Measurements from ENCODE around the gene CELF5. TPM values are rescaled to one million over a fixed set of nuclear protein-coding genes. Genes with fewer than 3 reads are reported as not detected.
"Not testable (repeated sequence)": the region's sequence is repeated elsewhere in the genome, so short reads cannot be mapped to it uniquely, and the experiment has no call there.

CELF5 gene
- total and polyA plus RNA-seq, 2 donors = 0.14 to 0.48 TPM

DNA sequence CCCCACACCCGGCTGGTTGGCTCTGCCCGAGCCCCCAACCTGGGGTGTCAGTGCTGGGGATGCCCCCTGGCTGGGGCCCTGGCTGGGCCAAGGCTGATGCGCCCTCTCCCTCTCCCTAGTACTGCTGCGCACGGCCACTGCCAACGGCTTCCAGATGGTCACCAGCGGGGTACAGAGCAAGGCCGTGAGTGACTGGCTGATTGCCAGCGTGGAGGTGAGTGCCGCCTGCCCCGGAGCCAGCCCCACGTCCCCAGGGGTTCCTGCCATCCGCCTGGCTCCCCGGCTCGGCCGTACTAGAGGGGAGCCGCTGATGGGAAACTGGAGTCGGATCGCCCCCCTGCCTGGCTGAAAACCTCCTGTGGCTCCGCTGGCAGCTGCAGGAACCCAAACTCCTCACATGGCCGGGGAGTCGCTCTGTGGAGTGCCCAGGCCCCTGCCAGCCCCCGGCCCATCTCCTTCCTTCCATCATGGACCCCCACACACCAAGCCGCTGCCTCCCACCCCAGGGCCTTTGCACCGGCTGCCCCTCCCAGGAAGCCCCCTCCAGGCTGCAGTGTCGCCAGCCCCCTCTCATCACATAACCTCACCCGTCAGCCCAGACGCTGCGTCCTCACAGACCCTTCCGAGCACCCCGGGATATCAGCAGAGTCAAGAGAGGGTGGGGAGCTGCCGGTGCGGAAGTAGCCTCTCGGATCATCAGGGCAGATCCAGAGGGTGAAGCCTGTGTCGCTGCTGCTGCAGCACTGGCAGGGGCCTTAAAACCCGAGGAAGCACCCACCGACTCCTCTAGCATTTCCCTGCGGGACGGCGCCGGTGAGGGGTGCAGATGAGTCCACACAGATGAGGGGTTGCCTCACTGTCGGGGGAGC is 28.2 kb upstream of the CELF5 start:
- H3K4me3 ChIP-seq (ENCODE audit: low read depth, low read length) = no peak overlapping the region
- DNase-seq (ENCODE audit: extremely low spot score) = no peak
- H3K4me1 ChIP-seq (ENCODE audit: insufficient read depth) = no peaks in the 10 kb centered on the region
- no peaks in the 10 kb centered on the region for H3K36me3 ChIP-seq (ENCODE audit: insufficient read depth)
- no peak overlapping the region for H3K27ac ChIP-seq (ENCODE audit: low read depth)
- 92% methylated on average over 42 of the region's 42 CpGs for WGBS

DNA sequence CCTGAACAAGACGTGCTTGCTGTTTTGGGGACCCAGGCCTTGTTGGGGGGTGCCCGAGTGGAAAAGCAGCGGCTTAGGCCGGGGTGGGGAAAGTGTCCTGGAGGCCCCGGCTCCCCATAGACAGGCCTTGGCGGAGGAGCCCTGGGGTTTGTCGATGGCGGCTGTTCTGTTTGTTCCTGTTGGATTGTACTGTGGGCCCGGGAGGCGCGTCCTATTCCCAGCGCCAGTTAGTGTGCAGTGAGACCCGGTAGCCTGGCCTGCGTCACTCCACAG is 27.6 kb upstream of the CELF5 start:
- no peak for DNase-seq (ENCODE audit: extremely low spot score)
- no peaks in the 10 kb centered on the region for H3K36me3 ChIP-seq (ENCODE audit: insufficient read depth)
- H3K4me3 ChIP-seq (ENCODE audit: low read depth, low read length) = no peak overlapping the region
- no peak overlapping the region for H3K27ac ChIP-seq (ENCODE audit: low read depth)
- no peaks in the 10 kb centered on the region for H3K4me1 ChIP-seq (ENCODE audit: insufficient read depth)
- WGBS = 94% methylated on average over 14 of the region's 14 CpGs

DNA sequence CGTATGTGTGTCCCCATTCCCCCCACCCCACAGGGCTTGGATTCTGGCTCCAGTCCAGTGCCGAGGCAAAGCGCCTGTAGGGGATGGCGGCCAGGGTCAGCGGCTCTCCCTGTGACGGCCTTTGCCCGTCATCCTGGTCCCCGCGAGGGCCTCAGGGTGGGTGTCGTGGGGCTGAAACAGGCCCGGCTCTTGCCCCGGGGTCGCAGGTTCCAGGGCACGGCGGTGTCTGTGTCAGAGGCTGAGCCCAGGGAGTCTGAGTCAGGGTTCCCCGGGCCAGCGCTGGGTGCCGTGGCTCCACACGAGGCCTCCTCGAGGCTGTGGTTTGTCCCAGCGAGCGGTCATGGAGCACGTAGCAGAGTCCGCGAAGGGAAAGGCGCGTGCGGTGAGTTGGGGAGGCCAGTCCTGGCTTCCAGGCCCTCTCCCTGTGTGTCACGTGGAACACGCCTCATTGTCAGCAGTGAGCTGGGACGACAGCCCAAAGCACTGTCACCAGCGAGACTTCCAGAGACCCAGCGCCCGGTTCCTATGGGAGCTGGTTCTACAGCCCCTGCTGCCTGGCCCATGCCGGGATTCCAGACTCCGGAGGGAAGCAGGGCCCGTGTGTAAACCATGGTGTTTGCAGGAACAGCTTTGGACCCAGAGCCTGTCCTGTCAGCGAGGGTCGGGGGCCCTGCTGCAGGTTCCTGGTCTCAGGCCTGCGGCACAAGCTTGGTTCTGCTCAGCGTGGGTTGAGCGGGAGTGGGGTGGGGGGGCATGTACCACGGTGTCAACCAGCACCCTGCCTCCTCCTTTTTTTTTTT is 25.4 kb upstream of the CELF5 start:
- no peak overlapping the region for H3K27ac ChIP-seq (ENCODE audit: low read depth)
- no peak for DNase-seq (ENCODE audit: extremely low spot score)
- 94% methylated on average over 43 of the region's 43 CpGs for WGBS
- H3K4me1 ChIP-seq (ENCODE audit: insufficient read depth) = no peaks in the 10 kb centered on the region
- H3K4me3 ChIP-seq (ENCODE audit: low read depth, low read length) = no peak overlapping the region
- peaks cover 5% of the 10 kb centered on the region for H3K36me3 ChIP-seq (ENCODE audit: insufficient read depth)

DNA sequence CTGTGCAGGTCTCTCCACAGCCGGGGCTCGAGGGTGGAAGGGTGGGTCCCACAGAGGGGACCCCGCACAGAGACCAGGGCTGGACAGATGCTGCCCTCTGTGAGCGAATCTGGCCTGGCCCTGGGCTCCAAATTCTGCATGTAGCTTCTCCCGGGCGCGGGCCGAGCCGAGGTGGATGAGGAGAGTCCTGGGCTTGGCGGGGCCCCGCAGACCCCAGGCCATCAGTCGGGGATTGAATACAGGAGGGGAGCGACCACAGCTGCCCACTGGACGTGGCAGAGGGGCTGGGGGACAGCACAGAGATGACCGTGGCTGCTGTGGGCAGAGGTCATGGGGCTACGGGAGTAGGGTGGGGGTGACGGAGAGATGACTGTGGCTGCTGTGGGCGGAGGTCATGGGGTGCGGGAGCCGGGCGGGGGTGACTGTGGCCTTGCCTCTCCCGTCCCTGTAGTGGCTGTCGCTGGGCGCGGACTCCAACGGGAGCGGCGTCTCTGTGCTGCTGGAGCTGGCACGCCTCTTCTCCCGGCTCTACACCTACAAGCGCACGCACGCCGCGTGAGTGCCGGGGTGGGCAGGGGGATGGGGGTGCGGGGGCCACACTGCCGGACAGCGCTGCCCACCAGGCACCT is 23.3 kb upstream of the CELF5 start:
- Histone ChIP-seq H3K27ac (ENCODE audit: low read depth) (no peak overlapping the region), H3K4me1 (ENCODE audit: insufficient read depth) (no peaks in the 10 kb centered on the region), H3K36me3 (ENCODE audit: insufficient read depth) (peaks cover 10% of the 10 kb centered on the region), H3K4me3 (ENCODE audit: low read depth, low read length) (no peak overlapping the region)
- DNase-seq (ENCODE audit: extremely low spot score) = no peak
- 94% methylated on average over 39 of the region's 39 CpGs for WGBS

DNA sequence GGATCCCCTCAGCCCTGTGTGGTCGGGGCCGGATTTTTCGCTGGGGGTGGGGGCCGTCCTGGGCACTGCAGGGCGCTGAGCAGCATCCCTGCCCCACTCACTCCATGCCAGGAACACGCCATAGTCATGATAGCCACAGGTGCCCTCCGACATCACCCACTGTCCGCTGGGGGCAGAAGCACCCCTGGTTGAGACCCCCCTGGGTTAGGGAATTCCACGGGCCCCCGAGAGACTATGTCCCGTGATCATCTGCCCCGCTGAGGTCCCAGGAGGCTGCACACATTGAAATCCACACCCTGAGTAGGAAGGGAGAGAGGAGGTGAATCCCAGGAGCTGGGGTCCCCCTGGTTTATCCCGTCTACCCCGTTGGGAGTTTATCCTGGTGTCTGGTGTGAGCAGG is 22.6 kb upstream of the CELF5 start:
- H3K27ac ChIP-seq (ENCODE audit: low read depth) = no peak overlapping the region
- DNase-seq (ENCODE audit: extremely low spot score) = no peak
- peaks cover 10% of the 10 kb centered on the region for H3K36me3 ChIP-seq (ENCODE audit: insufficient read depth)
- H3K4me1 ChIP-seq (ENCODE audit: insufficient read depth) = no peaks in the 10 kb centered on the region
- H3K4me3 ChIP-seq (ENCODE audit: low read depth, low read length) = no peak overlapping the region
- WGBS = 97% methylated on average over 14 of the region's 14 CpGs

DNA sequence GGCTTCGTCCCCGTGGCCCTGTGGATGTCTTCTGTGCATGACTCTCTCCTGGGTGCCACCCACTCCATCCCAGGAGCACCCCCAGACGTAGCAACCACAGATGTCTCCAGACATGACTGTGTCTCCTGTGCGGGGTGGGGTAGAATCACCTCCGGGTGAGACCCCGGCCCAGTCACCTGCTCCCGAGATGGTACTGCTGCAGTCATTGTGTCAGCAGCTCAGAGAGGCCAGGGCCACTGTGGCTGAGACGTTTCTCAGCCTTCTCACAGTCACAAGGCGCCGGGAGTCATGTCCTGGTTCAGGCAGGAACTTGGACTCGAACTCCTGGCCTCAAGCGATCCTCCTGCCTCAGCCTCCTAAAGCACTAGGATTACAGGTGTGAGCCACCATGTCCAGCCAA is 22.1 kb upstream of the CELF5 start:
- WGBS = 90% methylated on average over 12 of the region's 12 CpGs
- Histone ChIP-seq H3K4me3 (ENCODE audit: low read depth, low read length) (no peak overlapping the region), H3K36me3 (ENCODE audit: insufficient read depth) (peaks cover 10% of the 10 kb centered on the region), H3K4me1 (ENCODE audit: insufficient read depth) (no peaks in the 10 kb centered on the region), H3K27ac (ENCODE audit: low read depth) (no peak overlapping the region)
- DNase-seq (ENCODE audit: extremely low spot score) = no peak

DNA sequence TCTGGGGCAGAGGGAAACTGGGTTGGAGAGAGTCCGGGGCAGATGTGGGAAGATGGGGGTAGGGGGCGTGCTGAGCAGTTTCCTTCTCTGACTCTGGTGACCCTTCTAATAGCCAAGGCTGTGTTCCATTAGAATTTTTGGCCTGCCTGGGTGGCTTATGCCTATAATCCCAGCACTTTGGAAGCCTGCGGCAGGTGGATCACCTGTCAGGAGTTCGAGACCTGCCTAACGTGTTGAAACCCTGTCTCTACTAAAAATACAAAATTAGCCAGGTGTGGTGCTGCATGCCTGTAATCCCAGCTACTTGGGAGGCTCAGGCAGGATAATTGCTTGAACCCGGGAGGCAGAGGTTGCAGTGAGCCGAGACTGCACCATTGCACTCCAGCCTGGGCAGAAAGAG is 21.6 kb upstream of the CELF5 start:
- 95% methylated on average over 7 of the region's 7 CpGs for WGBS
- not testable (repeated sequence) for H3K27ac ChIP-seq (ENCODE audit: low read depth); DNase-seq (ENCODE audit: extremely low spot score); H3K4me1 ChIP-seq (ENCODE audit: insufficient read depth); H3K4me3 ChIP-seq (ENCODE audit: low read depth, low read length)
- H3K36me3 ChIP-seq (ENCODE audit: insufficient read depth) = peaks cover 14% of the 10 kb centered on the region

DNA sequence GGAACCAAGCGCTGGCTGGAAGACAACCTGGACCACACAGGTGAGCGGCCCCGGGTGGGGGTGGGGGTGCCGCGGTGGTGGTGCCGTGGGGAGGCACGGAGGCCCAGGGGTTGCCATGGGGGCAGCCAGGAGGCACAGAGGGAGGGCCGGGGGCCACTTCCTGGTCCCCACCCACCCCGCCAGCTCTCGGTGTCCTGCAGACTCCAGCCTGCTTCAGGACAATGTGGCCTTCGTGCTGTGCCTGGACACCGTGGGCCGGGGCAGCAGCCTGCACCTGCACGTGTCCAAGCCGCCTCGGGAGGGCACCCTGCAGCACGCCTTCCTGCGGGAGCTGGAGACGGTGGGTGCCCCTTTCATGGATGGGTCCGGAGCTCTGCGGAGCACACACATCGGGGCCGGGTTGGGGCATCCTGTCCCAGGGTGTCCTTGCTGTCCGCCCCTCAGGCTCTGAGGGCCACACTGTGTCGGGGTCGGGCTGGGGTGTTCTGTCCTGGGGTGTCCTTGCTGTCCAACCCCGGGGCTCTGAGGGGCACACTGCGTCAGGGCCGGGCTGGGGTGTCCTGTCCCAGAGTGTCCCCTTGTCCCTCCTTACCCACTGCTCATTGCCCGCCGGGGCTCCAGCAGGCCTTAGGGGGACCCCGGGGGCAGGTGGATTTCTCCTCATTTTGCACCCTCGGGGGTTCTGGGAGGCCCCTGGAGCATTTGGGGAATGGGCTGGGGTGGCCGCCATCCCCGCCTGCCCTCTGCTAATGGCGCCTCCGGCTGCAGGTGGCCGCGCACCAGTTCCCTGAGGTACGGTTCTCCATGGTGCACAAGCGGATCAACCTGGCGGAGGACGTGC is 20.4 kb upstream of the CELF5 start:
- Histone ChIP-seq H3K4me1 (ENCODE audit: insufficient read depth) (no peaks in the 10 kb centered on the region), H3K27ac (ENCODE audit: low read depth) (no peak overlapping the region), H3K36me3 (ENCODE audit: insufficient read depth) (peaks cover 15% of the 10 kb centered on the region), H3K4me3 (ENCODE audit: low read depth, low read length) (no peak overlapping the region)
- WGBS = 96% methylated on average over 43 of the region's 43 CpGs
- DNase-seq (ENCODE audit: extremely low spot score) = no peak

DNA sequence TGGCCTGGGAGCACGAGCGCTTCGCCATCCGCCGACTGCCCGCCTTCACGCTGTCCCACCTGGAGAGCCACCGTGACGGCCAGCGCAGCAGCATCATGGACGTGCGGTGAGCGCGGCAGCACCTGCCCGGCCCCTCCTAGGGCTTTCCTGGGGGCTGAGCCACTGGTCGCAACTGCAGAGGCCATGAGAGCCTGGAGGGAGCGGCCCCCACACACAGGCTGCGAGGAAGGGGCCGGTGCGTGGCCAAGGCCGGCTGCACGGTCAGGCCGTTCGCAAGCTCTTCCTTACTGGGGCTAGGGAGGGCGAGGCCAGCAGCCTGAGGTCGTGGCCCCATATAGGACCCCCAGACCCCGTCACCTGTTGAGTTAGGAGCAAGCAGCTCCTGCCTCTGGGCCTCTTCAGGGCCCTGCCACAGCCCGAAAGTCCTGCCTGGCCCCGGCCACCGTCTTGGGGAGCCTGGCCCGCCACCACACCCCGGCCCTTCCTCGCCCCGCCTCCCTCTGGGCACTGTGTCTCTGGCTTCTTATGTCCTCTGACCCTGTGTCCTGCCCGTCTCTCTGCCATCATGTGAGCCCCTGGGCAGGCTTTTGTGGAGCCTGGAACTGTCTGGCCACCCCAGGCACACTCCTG is 19.7 kb upstream of the CELF5 start:
- DNase-seq (ENCODE audit: extremely low spot score) = no peak
- Histone ChIP-seq H3K4me3 (ENCODE audit: low read depth, low read length) (no peak overlapping the region), H3K4me1 (ENCODE audit: insufficient read depth) (no peaks in the 10 kb centered on the region), H3K36me3 (ENCODE audit: insufficient read depth) (peaks cover 15% of the 10 kb centered on the region), H3K27ac (ENCODE audit: low read depth) (no peak overlapping the region)
- WGBS = 96% methylated on average over 35 of the region's 35 CpGs

DNA sequence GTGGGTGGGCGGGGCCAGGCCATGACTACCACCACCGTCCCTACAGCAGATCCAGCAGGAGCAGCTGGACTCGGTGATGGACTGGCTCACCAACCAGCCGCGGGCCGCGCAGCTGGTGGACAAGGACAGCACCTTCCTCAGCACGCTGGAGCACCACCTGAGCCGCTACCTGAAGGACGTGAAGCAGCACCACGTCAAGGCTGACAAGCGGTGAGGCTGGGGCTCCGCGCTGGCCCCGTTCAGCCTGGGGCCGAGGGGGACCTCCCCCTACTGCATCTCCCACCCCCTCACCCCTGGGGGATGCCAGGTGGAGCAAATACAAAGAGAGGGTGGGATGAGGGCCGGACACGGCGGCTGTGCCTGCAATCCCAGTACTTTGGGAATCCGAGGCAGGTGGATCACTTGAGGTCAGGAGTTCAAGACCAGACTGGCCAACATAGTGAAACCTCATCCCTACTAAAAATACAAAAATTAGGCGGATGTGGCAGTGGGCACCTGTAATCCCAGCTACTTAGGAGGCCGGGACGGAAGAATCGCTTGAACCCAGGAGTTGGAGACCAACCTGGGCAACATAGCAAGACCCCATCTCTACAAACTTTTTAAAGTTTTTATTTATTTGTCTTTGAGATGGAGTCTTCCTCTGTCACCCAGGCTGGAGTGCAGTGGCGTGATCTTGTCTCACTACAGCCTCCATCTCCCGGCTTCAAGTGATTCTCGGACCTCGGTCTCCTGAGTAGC is 18.1 kb upstream of the CELF5 start:
- 95% methylated on average over 28 of the region's 28 CpGs for WGBS
- no peak for DNase-seq (ENCODE audit: extremely low spot score)
- peaks cover 15% of the 10 kb centered on the region for H3K36me3 ChIP-seq (ENCODE audit: insufficient read depth)

DNA sequence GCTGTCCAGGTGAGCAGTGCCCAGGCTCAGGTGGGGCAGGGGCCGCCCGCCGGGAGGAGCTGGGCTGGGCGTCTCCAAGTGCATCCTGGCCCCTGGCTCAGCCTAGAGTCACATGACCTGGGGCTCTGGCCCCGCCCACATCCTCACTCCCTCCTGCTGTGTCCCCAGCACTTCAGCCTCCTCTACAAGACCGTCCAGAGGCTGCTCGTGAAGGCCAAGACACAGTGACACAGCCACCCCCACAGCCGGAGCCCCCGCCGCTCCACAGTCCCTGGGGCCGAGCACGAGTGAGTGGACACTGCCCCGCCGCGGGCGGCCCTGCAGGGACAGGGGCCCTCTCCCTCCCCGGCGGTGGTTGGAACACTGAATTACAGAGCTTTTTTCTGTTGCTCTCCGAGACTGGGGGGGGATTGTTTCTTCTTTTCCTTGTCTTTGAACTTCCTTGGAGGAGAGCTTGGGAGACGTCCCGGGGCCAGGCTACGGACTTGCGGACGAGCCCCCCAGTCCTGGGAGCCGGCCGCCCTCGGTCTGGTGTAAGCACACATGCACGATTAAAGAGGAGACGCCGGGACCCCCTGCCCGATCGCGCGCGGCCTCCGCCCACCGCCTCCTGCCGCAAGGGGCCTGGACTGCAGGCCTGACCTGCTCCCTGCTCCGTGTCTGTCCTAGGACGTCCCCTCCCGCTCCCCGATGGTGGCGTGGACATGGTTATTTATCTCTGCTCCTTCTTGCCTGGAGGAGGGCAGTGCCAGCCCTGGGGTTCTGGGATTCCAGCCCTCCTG is 16.8 kb upstream of the CELF5 start:
- Histone ChIP-seq H3K4me1 (ENCODE audit: insufficient read depth) (no peaks in the 10 kb centered on the region), H3K36me3 (ENCODE audit: insufficient read depth) (peaks cover 15% of the 10 kb centered on the region), H3K4me3 (ENCODE audit: low read depth, low read length) (no peak overlapping the region), H3K27ac (ENCODE audit: low read depth) (no peak overlapping the region)
- WGBS = 90% methylated on average over 43 of the region's 43 CpGs
- DNase-seq (ENCODE audit: extremely low spot score) = no peak

More for the DNA sequence above, 18.1 kb upstream of the CELF5 start:
- no peak overlapping the region for H3K4me3 ChIP-seq (ENCODE audit: low read depth, low read length)
- no peaks in the 10 kb centered on the region for H3K4me1 ChIP-seq (ENCODE audit: insufficient read depth)
- no peak overlapping the region for H3K27ac ChIP-seq (ENCODE audit: low read depth)

Data from urinary bladder (tissue), 4 donors.